DND-41 (cell line): Measurements from ENCODE around the gene MYH14.

ENCODE experiments used
- EZH2 ChIP-seq: IDR thresholded peaks from 3 replicates; pipeline ENCODE4 v1.6.1; 2012; ENCODE audit warnings: borderline replicate concordance, low read depth, mild to moderate bottlenecking, moderate library complexity, low read length, inconsistent platforms; ENCODE audit not compliant: severe bottlenecking
- TF ChIP-seq, protein P1 (sequence below): IDR thresholded peaks from 2 replicates; pipeline ENCODE4 v1.5.1; 2012; ENCODE audit warnings: borderline replicate concordance, low read length, moderate library complexity, mild to moderate bottlenecking; ENCODE audit not compliant: poor library complexity, severe bottlenecking; ENCODE audit errors: extremely low read depth

DNA sequence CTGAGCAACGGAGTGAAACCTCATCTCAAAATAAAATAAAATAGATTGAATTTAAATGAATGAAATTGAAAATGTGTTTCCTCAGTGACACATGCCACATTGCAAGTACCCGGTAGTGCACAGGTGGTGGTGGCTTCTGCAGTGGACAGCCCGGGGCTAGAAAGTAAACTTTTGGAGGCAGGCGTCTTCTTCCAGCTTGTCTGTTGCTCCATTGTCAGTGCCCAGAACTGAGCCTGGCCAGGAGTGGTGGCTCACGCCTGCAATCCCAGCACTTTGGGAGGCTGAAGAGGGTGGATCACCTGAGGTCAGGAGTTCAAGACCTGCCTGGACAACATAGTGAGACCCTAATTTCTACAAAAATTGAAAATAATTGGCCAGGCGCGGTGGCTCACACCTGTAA, 5.7 kb downstream of the MYH14 start:
- TF ChIP-seq, protein P1, sequence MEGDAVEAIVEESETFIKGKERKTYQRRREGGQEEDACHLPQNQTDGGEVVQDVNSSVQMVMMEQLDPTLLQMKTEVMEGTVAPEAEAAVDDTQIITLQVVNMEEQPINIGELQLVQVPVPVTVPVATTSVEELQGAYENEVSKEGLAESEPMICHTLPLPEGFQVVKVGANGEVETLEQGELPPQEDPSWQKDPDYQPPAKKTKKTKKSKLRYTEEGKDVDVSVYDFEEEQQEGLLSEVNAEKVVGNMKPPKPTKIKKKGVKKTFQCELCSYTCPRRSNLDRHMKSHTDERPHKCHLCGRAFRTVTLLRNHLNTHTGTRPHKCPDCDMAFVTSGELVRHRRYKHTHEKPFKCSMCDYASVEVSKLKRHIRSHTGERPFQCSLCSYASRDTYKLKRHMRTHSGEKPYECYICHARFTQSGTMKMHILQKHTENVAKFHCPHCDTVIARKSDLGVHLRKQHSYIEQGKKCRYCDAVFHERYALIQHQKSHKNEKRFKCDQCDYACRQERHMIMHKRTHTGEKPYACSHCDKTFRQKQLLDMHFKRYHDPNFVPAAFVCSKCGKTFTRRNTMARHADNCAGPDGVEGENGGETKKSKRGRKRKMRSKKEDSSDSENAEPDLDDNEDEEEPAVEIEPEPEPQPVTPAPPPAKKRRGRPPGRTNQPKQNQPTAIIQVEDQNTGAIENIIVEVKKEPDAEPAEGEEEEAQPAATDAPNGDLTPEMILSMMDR, result no peak
- no peak for TF ChIP-seq EZH2
